HepG2 (cell line): ENCODE measurements around the gene ZNF669. TPM values are rescaled to one million over a fixed set of nuclear protein-coding genes. Genes with fewer than 3 reads are reported as not detected.
A peak's percentile ranks its signal among the peaks of the same experiment; 100 is the strongest.

Experiments
- ESRRA ChIP-seq: sonication (generic); formaldehyde crosslinking; IDR thresholded peaks from 2 replicates; pipeline ENCODE4 v1.5.1; 2020; ENCODE audit warnings: mild to moderate bottlenecking, low read depth, missing genetic modification reagents
- FOXA1 ChIP-seq, 2 experiments: fragments of 450-650 bp in 1 of 2; sonication (generic) in 1 of 2; formaldehyde crosslinking in 1 of 2; IDR thresholded peaks; 2 replicates each; pipeline versions ENCODE4 v1.4.0 to v1.6.1; 2016 to 2020; ENCODE audit warnings: missing genetic modification reagents in 1 of 2
- GATAD1 ChIP-seq: IDR thresholded peaks from 2 replicates; pipeline ENCODE4 v1.6.1; 2016; ENCODE audit warnings: missing genetic modification reagents, missing compliant biosample characterization
- JUNB ChIP-seq: sonication (generic); formaldehyde crosslinking; IDR thresholded peaks from 2 replicates; pipeline ENCODE4 v1.8.0; 2022; ENCODE audit warnings: missing genetic modification reagents, mild to moderate bottlenecking, borderline replicate concordance
- MXI1 ChIP-seq: IDR thresholded peaks from 3 replicates; pipeline ENCODE4 v1.6.1; 2012; ENCODE audit warnings: low read depth, low read length, inconsistent platforms, borderline replicate concordance
- POLR2AphosphoS5 ChIP-seq: IDR thresholded peaks from 2 replicates; pipeline ENCODE4 v1.6.1; 2012; ENCODE audit warnings: low read depth, low read length
- POLR2G ChIP-seq: fragments of 200-400 bp; formaldehyde crosslinking; IDR thresholded peaks from 2 replicates; pipeline ENCODE4 v1.6.1; 2018; ENCODE audit warnings: mild to moderate bottlenecking, low read depth, low read length, moderate library complexity
- PRDM15 ChIP-seq: sonication (generic); formaldehyde crosslinking; IDR thresholded peaks from 2 replicates; pipeline ENCODE4 v1.4.0; 2020; ENCODE audit warnings: missing genetic modification reagents
- RBFOX2 ChIP-seq: fragments of 200-400 bp; formaldehyde crosslinking; IDR thresholded peaks from 2 replicates; pipeline ENCODE4 v1.6.1; 2017; ENCODE audit warnings: low read depth, mild to moderate bottlenecking, low read length
- REPIN1 ChIP-seq: sonication (generic); formaldehyde crosslinking; IDR thresholded peaks from 2 replicates; pipeline ENCODE4 v1.8.0; 2022; ENCODE audit warnings: missing genetic modification reagents, low read depth, mild to moderate bottlenecking, borderline replicate concordance
- SIN3A ChIP-seq: IDR thresholded peaks from 2 replicates; pipeline ENCODE4 v1.6.1; 2011; ENCODE audit warnings: low read depth, mild to moderate bottlenecking, control low read depth, low read length, borderline replicate concordance
- SPEN ChIP-seq: sonication (generic); formaldehyde crosslinking; IDR thresholded peaks from 2 replicates; pipeline ENCODE4 v1.5.1; 2020; ENCODE audit warnings: low read depth, mild to moderate bottlenecking, missing genetic modification reagents
- TEAD3 ChIP-seq: optimal IDR thresholded peaks from 2 replicates; pipeline ENCODE3; 2016; ENCODE audit warnings: borderline replicate concordance
- ZNF136 ChIP-seq: sonication (generic); formaldehyde crosslinking; IDR thresholded peaks from 2 replicates; pipeline ENCODE4 v1.8.1; 2022; ENCODE audit warnings: low read depth, mild to moderate bottlenecking, moderate library complexity, missing genetic modification reagents
- ZNF253 ChIP-seq: sonication (generic); formaldehyde crosslinking; IDR thresholded peaks from 2 replicates; pipeline ENCODE4 v1.8.0; 2022; ENCODE audit warnings: mild to moderate bottlenecking, missing genetic modification reagents, borderline replicate concordance
- ZNF292 ChIP-seq: sonication (generic); formaldehyde crosslinking; IDR thresholded peaks from 2 replicates; pipeline ENCODE4 v1.8.1; 2022; ENCODE audit warnings: mild to moderate bottlenecking, low read depth, missing genetic modification reagents, borderline replicate concordance
- ZNF564 ChIP-seq: sonication (generic); formaldehyde crosslinking; IDR thresholded peaks from 2 replicates; pipeline ENCODE4 v1.8.1; 2023; ENCODE audit warnings: mild to moderate bottlenecking, missing genetic modification reagents
- ZNF639 ChIP-seq: conservative IDR thresholded peaks from 2 replicates; pipeline ENCODE4 v1.6.1; 2018; ENCODE audit warnings: missing genetic modification reagents
- ZNF687 ChIP-seq: sonication (generic); formaldehyde crosslinking; IDR thresholded peaks from 2 replicates; pipeline ENCODE4 v1.5.1; 2020; ENCODE audit warnings: mild to moderate bottlenecking, missing genetic modification reagents, moderate library complexity
- polyA plus RNA-seq, 8 experiments: library from polyadenylated mRNA; depleted of rRNA in 3 of 8; stranded (reverse) in 7 of 8; unstranded in 1 of 8; fragments of >200 nt; fragmentation: Illumina TruSeq in 4 of 8; extraction: Trizol in 4 of 8; gene quantifications; 2 replicates each; pipeline versions ENCODE4 v1.2.1 to v1.2.3, GENCODE V29; 2011 to 2016; ENCODE audit warnings: low read depth in 4 of 8, missing spikeins in 1 of 8, mixed read lengths in 1 of 8; ENCODE audit not compliant: insufficient read depth in 1 of 8
- total RNA-seq, 5 experiments: library from RNA; depleted of rRNA; stranded (reverse); fragments of >200 nt; fragmentation: Illumina TruSeq; extraction: Trizol; gene quantifications; 2 replicates each; pipeline ENCODE4 v1.2.3, GENCODE V29; 2016; ENCODE audit warnings: low read depth in 1 of 5

Gene ZNF669
- total and polyA plus RNA-seq, 2 of the 13 experiments (the other 11 are each of a cell fraction or from before 2014, with no cell fraction given), result 3.1 to 14.6 TPM

DNA sequence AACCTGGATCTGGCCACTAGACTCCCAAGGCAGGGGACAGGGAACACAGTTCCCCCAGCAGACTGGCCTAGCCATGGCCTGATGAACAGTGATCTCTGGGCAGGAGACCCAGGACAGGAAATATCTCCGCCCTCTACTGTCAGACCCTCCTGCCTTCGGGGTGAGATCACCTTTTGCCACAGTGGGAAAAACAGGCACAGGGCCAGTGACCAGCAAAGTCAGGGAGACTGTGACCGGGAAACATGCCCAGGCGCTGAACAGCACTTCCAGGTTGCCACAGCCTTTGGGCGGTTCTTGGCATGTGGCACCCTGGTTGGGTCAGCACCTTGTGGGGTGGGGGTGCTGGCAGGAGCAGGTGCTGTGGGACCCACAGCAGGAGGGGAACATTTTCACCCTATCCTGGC, 8.9 kb upstream of the ZNF669 start (continued):
- TF ChIP-seq ZNF639, result 0 out of 2 replicates have a peak, but pooled peaks have one; percentile 50
- 0 out of 2 replicates have a peak, but pooled peaks have one; percentile 54 for TF ChIP-seq ZNF136
- TF ChIP-seq ZNF292 (CRISPR knock-in tag), result peak; percentile 57; the same call in 1 of the 2 replicates
- peak; percentile 42; the same call in 1 of the 3 replicates for TF ChIP-seq MXI1
- peak; percentile 51; the same call in 1 of the 2 replicates for TF ChIP-seq GATAD1
- TF ChIP-seq RBFOX2, result no peak
- TF ChIP-seq POLR2AphosphoS5, result 0 out of 2 replicates have a peak, but pooled peaks have one; percentile 29
- peak; percentile 51; the same call in 1 of the 2 replicates for TF ChIP-seq ESRRA (CRISPR knock-in tag)
- peak; percentile 51 for TF ChIP-seq SPEN
- no peak for TF ChIP-seq ZNF253 (CRISPR knock-in tag)
- TF ChIP-seq POLR2G, result 0 out of 2 replicates have a peak, but pooled peaks have one; percentile 40
- TF ChIP-seq JUNB, result no peak
- peak; percentile 31; the same call in 1 of the 2 replicates for TF ChIP-seq REPIN1
- TF ChIP-seq TEAD3 (CRISPR knock-in tag), result peak; percentile 58
- peak; percentile 47; the same call in 1 of the 2 replicates for TF ChIP-seq SIN3A
- no peak for TF ChIP-seq FOXA1 (IDR thresholded peaks at IDR 0.05)
- TF ChIP-seq FOXA1 (CRISPR knock-in tag; IDR thresholded peaks at IDR 0.05), result 0 out of 2 replicates have a peak, but pooled peaks have one; percentile 3
- 0 out of 2 replicates have a peak, but pooled peaks have one; percentile 43 for TF ChIP-seq ZNF564
- no peak for TF ChIP-seq PRDM15 (CRISPR knock-in tag)
- peak; percentile 54 for TF ChIP-seq ZNF687 (CRISPR knock-in tag)
